Activated T-cell treated with anti-CD3 and anti-CD28 coated beads for 1 hour (primary cell): Measurements from ENCODE around the gene CHN2.

Experiments
- DNase-seq: peaks from one replicate; pipeline ENCODE4 v3.0.0-alpha.2; 2020; ENCODE audit warnings: low read depth

The CHN2 gene

DNA sequence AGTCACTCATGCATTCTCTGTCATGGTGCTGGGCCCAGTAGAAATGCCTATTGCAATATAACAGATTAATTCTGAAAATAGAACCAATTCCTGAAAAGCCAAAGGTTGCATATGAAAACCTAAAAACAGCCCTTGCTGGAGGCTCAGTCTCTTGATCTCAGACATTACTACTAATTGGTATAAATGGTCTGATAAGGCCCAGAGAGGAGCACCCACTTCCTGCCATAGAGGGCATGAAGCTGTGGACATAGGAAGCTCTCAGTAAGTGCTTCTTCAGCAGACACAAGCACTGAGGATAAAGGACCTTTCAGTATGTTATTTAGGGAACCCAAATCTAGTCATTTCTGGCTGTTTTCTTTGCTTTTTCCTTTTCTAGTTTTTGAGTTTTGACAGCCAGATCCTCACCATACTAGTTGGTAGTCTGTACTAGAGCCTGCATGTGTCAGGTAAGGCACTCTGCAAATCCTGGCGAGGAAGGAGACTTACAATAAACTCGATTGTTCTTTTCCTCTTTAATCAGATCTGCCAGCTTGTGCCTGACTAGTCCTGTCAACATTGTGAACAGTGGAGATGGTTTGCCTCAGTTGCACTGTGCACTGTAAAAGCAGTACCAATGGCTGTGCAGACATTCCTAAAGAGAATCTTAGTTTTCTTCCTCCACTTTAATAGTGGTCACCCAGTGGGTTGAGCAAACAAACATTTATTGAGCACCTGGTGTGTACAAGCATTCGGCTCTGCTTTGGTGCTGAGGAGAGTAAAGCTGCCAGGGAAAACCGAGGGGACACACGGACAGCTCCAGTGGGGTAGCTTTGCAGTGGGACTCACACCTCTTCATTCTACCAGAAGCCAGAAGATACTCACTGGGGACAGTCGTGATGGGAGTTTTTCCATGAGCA is 140.9 kb downstream of the CHN2 start:
- no peak for DNase-seq

DNA sequence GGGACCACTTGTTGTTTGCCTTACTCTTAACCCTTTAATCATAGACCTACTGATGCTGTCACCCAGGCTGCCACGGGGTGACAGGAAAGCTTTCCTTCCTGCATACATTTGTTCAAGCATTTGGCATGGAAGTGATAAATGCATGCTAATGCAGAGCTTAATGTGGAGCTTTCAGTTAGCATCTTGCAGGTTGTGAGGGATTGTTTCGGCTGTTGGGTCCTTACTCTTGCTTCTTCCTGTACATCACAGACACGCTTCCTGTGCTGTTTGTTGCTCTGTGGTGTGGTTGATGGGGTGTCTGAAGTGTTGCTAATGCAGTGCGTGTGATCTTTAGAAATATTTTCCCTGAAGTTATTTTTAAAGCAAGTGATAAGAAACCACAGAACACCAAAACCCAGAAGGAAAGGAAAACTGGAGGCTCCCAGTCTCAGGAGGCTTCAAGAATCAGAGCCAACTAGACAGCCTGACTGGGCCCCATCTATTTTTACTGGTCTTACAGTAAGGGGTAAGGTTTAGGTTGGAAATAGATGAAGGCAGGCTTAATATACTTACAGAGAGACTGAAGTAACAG is 143.1 kb downstream of the CHN2 start:
- no peak for DNase-seq

DNA sequence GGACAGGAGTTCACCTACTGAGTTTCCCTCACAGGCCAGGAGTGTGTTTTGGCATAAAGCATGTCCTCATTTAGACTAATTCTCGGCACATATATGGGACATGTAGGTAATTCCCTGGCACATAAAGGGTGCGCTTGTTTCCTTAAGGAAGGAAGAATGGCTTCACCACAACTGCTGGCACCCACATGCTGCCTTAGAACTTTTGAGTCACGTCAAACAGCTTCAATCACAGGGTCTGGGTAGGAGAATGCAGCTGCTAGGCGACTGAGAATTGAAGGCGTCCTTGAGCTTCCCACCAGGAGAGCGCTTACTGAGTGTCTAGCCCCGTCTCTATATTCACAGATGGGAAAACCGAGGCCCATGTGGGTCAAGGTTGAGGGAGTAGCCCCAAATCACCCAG is 146.1 kb downstream of the CHN2 start:
- no peak for DNase-seq

DNA sequence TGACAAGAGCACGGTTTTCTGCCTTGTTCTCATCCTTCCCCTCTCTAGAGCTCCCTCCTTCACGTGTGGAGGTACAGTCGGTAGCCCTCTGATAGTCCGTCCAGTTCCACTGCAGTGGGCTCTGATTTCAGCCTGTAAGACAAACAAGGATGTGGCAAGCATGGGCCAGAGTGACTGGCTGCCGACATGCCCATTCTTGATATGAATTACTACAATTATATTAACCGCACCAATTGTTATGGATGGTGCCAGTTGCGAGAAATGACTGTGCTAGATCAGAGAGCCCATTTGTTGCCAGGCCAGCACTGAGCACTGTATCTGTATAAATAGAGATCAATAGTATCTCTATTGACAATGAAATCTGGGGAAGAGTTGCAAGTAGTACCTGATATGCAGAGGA is 146.6 kb downstream of the CHN2 start:
- DNase-seq: no peak

- DNase-seq: no peak
Measured at GRCh38 chr7:29342761-29343160, 148.2 kb downstream of the CHN2 start.

GRCh38 chr7:29343399-29343798 is 148.8 kb downstream of the CHN2 start:
- no peak for DNase-seq

- no peak for DNase-seq
Measured at GRCh38 chr7:29344334-29344978, 149.9 kb downstream of the CHN2 start.

GRCh38 chr7:29345590-29345989 is 151.0 kb downstream of the CHN2 start:
- no peak for DNase-seq

DNA sequence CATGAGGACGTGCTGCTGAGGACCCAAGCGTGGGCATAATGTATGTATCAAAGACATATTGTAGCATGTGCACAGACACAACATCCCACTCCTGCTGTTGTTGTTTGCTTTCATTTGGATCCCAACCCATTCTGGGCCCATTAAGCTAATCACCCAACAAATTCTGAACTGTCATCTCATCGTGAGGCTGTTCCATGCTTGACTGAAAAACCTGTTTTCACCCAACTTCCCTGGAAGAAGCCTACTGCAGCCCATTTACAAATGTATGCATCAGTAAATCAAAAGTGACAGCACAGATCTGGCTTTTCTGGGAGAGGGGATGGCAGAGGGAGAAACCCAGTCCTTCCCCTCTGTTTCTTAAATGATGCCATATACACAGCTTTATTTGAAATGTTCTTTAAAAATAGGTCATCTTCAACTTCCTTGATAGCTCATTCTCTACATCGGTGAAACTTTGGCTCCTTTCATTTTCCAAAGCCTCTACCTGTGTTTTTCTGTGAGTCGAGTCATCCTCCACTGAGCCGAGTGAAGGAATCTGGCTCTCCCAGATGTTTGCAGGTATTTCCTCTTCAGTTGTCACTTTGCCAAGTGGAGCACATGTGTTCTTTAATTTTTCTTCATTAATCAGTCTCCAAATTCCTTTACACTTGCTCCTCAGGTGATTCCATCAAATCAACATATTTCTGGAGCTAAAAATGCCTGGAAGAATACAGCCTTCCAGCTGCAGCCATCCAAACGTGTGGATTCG is 151.8 kb downstream of the CHN2 start:
- no peak for DNase-seq

DNA sequence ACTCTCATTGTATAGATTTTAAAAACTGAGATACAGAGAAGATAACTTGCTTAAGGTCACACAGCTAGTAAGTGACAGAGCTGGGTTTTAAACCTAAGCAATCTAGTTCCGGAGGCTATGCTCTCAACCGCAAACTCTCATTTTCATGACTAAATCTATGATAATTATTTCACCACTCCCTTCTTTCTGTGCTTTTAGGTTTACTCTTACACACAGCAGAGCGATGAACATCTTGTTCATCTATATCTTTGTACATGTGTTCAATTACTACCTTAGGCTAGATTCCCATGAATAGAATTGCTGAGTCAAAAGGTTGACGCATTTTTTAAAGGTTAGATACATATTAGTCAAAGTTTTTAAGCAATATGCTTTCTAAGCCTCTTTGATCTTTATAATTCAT is 154.8 kb downstream of the CHN2 start:
- no peak for DNase-seq

- DNase-seq: no peak
Measured at GRCh38 chr7:29350351-29350750, 155.8 kb downstream of the CHN2 start.

GRCh38 chr7:29352041-29352440 is 157.5 kb downstream of the CHN2 start:
- no peak for DNase-seq

GRCh38 chr7:29353810-29354209 is 159.2 kb downstream of the CHN2 start:
- DNase-seq: no peak

GRCh38 chr7:29354340-29354739 is 159.8 kb downstream of the CHN2 start:
- no peak for DNase-seq

DNA sequence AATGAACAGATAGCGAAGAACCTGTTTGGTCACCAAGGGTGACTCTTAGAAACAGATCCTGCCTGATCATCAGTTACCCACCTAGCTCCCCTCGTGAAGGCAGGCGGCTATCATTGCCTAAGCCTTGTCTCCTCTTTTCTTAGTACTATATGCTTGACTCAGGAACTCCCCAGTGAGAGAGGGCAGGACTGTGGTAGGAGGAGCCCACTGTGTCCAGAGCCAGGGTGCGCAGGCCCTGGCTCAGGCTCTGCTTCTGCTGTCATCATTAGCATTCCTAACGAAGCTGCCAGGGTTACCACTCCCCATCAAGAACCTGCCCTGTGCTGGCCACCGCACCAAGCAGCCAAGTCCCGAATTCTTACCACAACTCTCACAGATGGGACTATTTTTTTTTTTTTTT is 160.8 kb downstream of the CHN2 start:
- DNase-seq: no peak

DNA sequence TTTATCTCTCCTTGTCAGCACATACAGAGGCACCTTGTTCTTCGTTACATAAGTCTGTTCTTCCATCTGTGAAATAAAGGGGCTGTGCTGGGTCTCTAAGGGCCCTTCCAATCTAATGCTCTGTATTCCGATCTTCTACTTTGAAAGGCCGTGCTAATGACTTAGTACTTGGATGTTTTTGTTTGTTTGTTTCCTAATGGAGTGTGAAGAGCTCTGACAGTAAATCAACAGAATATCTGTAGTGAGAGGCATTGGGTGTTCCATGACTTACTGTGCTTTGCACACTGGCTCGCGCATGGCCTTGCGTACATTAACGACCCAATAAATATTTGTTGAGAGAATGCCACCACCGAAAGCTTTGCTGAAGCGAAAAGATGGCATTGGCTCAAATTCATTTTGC is 162.1 kb downstream of the CHN2 start:
- DNase-seq: no peak

- DNase-seq: no peak
Measured at GRCh38 chr7:29359482-29360093, 165.0 kb downstream of the CHN2 start.

DNA sequence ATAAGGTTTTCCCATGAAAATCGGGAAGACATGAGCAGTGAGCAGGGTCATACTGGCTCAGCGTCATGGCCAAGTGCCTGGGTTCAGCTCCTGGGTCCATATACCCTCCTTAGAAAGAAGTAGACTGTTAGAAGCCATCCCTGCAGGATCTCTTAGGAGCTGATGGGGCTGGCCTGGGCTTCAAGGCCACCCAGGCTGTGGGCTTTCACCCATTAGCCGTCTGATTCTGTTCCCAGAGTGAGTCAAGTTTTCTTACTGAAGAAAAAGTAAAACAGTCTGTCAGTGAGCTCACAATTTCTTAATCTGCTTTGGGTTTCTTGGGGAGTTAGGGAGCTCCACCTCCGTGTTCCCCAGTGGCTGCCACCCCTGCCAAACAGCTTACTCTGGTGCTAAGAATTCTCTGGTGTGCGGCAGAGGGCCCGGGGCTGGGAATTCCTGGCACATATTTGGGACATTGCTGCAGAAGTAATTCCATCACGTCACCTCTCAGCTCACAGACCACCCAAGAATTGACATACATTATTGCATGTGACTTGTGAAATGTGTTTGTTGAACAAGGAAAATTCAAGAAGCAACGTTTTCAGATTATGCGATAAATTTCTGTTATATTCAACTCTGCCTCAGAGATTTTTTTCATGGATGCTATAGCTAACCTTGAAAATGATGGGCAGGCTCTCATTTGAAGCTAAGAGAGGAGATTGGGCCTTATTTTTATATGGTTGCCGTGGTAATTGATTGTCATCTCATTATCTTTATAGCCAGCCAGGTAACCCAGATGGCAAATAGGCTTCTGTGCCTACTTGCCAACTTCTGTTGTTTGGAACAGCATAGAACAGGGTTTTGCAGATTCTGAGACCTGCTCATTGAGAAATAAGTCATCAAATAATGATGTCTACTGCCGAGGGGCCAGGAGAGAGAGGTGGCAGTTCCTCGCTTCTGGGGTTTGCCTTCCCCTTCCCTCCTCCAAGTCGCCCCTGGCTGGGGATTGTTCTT is 166.4 kb downstream of the CHN2 start:
- no peak for DNase-seq

DNA sequence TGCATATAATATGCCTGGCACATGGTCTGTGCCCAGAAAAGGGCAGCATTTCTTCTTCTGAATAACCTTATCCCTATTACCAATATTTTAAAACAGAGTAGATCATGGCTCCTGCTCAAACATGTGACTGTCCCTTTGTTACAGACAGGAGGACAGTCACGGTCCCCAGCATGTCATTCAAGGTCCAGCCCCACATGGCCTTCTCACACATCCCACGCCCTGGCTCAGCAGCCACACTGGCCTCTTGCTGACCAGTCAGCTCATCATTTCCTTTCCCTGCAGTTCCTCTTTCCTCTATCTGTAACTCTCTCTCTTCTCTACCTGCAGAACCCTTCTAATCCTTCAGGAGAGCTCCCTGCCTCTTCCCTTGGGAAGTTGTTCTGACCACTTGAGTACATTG is 167.8 kb downstream of the CHN2 start:
- DNase-seq: no peak

DNA sequence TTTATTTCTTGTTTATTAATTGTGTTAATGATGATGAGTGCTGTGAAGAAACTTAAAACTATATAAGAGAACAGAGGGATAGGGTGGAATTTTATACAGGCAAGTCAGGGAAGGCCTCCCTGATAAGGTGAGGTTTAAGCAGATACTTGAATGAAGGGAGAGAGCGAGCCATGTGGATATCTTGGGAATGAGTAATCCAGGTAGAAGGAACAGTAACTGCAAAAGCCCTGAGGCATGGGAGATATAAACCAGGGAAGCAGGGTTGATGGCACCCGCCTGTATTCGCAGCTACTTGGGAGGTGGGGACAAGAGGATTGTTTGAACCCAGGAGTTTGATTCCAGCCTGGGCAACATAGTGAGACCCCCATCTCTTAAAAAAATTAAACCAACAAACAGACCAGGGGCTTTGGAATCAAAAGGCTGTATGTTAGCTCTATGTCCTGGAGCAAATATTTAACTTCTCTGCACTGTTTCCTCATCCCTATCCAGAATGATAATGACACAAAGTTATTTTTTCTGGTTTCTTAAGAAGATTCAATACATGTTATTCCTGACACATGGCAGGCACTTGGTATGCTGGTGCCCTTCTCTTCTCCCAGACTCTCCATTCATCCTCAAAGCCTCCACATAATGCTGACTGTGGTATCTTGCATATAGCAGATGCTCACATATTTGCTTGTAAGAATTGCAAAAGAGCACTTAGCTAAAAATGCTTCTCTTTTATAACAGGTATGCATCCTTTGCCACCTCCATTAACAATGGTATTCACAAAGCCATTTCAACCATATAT is 169.3 kb downstream of the CHN2 start:
- no peak for DNase-seq
